GM23338 (cell line): ENCODE measurements around the gene MTMR3. TPM values are rescaled to one million over a fixed set of nuclear protein-coding genes. Genes with fewer than 3 reads are reported as not detected.
A peak's percentile ranks its signal among the peaks of the same experiment; 100 is the strongest.

Experiments
- ATAC-seq: fragments of 200-7000 bp; cut with Tn5 transposase; 3 replicates; pipeline ENCODE4 v1.9.1; 2020
- DNase-seq: peaks from one replicate; pipeline ENCODE4 v3.0.0-alpha.2; 2015; ENCODE audit warnings: low spot score
- H2AFZ ChIP-seq: fragments of 200-600 bp; sonication (generic); 2 replicates; pipeline ENCODE4 v1.8.0; 2016; ENCODE audit warnings: antibody characterized with exemption, mild to moderate bottlenecking, moderate library complexity
- H3F3A ChIP-seq: fragments of 200-600 bp; sonication (generic); replicated peaks from 2 replicates; pipeline ENCODE4 v1.8.0; 2017; ENCODE audit warnings: antibody characterized with exemption, mixed run types, low read depth
- H3K27ac ChIP-seq: fragments of 200-600 bp; sonication (generic); 2 replicates; pipeline ENCODE4 v1.6.1; 2016; ENCODE audit warnings: low read depth
- H3K27me3 ChIP-seq: fragments of 200-600 bp; sonication (generic); 2 replicates; pipeline ENCODE4 v1.8.0; 2016; ENCODE audit warnings: mild to moderate bottlenecking, mixed run types, moderate library complexity; ENCODE audit not compliant: insufficient read depth
- H3K36me3 ChIP-seq: fragments of 200-600 bp; sonication (generic); 2 replicates; pipeline ENCODE4 v1.8.0; 2016; ENCODE audit warnings: mild to moderate bottlenecking; ENCODE audit not compliant: insufficient read depth
- H3K4me1 ChIP-seq: fragments of 200-600 bp; sonication (generic); 2 replicates; pipeline ENCODE4 v1.8.0; 2016; ENCODE audit warnings: mild to moderate bottlenecking, moderate library complexity; ENCODE audit not compliant: insufficient read depth
- H3K4me2 ChIP-seq: fragments of 200-600 bp; sonication (generic); 2 replicates; pipeline ENCODE4 v1.7.1; 2017; ENCODE audit warnings: mixed run types
- H3K4me3 ChIP-seq: fragments of 200-600 bp; sonication (generic); 2 replicates; pipeline ENCODE4 v1.6.1; 2016; ENCODE audit warnings: mixed run types
- H3K79me2 ChIP-seq: fragments of 200-600 bp; sonication (generic); replicated peaks from 2 replicates; pipeline ENCODE4 v1.8.0; 2017; ENCODE audit warnings: mild to moderate bottlenecking; ENCODE audit not compliant: insufficient read depth
- H3K9me2 ChIP-seq: fragments of 200-600 bp; sonication (generic); 2 replicates; pipeline ENCODE4 v1.8.0; 2017; ENCODE audit not compliant: insufficient read depth
- H4K20me1 ChIP-seq: fragments of 200-600 bp; sonication (generic); replicated peaks from 2 replicates; pipeline ENCODE4 v1.8.0; 2017; ENCODE audit warnings: mild to moderate bottlenecking; ENCODE audit not compliant: insufficient read depth
- H3K27ac Mint-ChIP-seq: 2 replicates; pipeline ENCODE4 v1.8.0; 2020; ENCODE audit warnings: inconsistent platforms, mild to moderate bottlenecking, moderate library complexity, mixed read lengths
- H3K27me3 Mint-ChIP-seq: 3 replicates; pipeline ENCODE4 v1.8.0; 2022; ENCODE audit warnings: low read depth, mild to moderate bottlenecking, moderate library complexity, mixed read lengths, inconsistent platforms; ENCODE audit not compliant: insufficient read depth, poor library complexity
- H3K36me3 Mint-ChIP-seq: 3 replicates; pipeline ENCODE4 v1.8.0; 2021; ENCODE audit warnings: low read depth, mild to moderate bottlenecking, inconsistent platforms, moderate library complexity, mixed read lengths
- H3K4me1 Mint-ChIP-seq: 3 replicates; pipeline ENCODE4 v1.8.0; 2020; ENCODE audit warnings: mild to moderate bottlenecking, inconsistent platforms, mixed read lengths
- H3K4me3 Mint-ChIP-seq: 3 replicates; pipeline ENCODE4 v1.8.0; 2021; ENCODE audit warnings: moderate library complexity, mild to moderate bottlenecking, inconsistent platforms, mixed read lengths
- H3K9me3 Mint-ChIP-seq: 3 replicates; pipeline ENCODE4 v1.8.0; 2020; ENCODE audit warnings: moderate library complexity, mild to moderate bottlenecking, inconsistent platforms, mixed read lengths
- CTCF ChIP-seq, 2 experiments: fragments of 200-600 bp in 1 of 2; sonication (generic) in 1 of 2; conservative IDR thresholded peaks; 2 replicates each; pipeline versions ENCODE4 v1.5.1 to v1.6.1; 2016 to 2017; ENCODE audit warnings: antibody characterized with exemption in 2 of 2, low read depth in 2 of 2, mild to moderate bottlenecking in 2 of 2, moderate library complexity in 1 of 2
- ETS1 ChIP-seq: IDR thresholded peaks from 2 replicates; pipeline ENCODE4 v1.6.1; 2016; ENCODE audit warnings: antibody characterized with exemption
- ZNF462 ChIP-seq: fragments of 250-450 bp; sonication (Bioruptor Pico); IDR thresholded peaks from 2 replicates; pipeline ENCODE4 v1.5.0; 2020; ENCODE audit warnings: mild to moderate bottlenecking, moderate library complexity
- polyA plus RNA-seq: library from polyadenylated mRNA; unstranded; fragments of >200 nt; fragmentation: Nextera tagmentation; extraction: Ambion mirVana; gene quantifications from 2 replicates; pipeline ENCODE4 v1.2.1, GENCODE V29; 2016
- total RNA-seq: library from RNA; depleted of rRNA; stranded (reverse); fragments of >200 nt; shearing (Covaris generic); gene quantifications from 2 replicates; pipeline ENCODE4 v1.2.3, GENCODE V29; 2014

The MTMR3 gene
- total and polyA plus RNA-seq, 2 experiments from 2014 or later = 5.2 to 27.4 TPM

GRCh38 chr22:29867260-29867659 is 15.7 kb upstream of the MTMR3 start:
- ATAC-seq = no peak
- Histone ChIP-seq H2AFZ (0 out of 2 replicates have a peak overlapping the region, but pooled peaks have one; percentile 43), H3F3A (no peaks in the 10 kb centered on the region), H3K4me1 (peaks cover 6% of the 10 kb centered on the region), H3K9me2 (no peaks in the 10 kb centered on the region), H3K36me3 (no peaks in the 10 kb centered on the region), H3K27me3 (no peaks in the 10 kb centered on the region), H3K27ac (no peak overlapping the region), H4K20me1 (no peaks in the 10 kb centered on the region), H3K4me3 (no peak overlapping the region), H3K4me2 (no peak overlapping the region), H3K79me2 (no peaks in the 10 kb centered on the region)
- H3K27ac Mint-ChIP-seq = no peak overlapping the region
- DNase-seq = no peak
- no peak overlapping the region for H3K4me3 Mint-ChIP-seq
- H3K9me3 Mint-ChIP-seq = no peaks in the 10 kb centered on the region
- no peak for TF ChIP-seq ZNF462 (CRISPR knock-in tag)
- TF ChIP-seq ETS1 = no peak
- TF ChIP-seq CTCF (conservative IDR thresholded peaks at IDR 0.05; ENCODE audit: low read depth in 2 of 2) = no peak
- H3K4me1 Mint-ChIP-seq = peaks cover 13% of the 10 kb centered on the region
- peaks cover 2% of the 10 kb centered on the region for H3K27me3 Mint-ChIP-seq
- no peaks in the 10 kb centered on the region for H3K36me3 Mint-ChIP-seq
